AG04450 (cell line): Measurements from ENCODE around the gene TMEM218. TPM values are rescaled to one million over a fixed set of nuclear protein-coding genes. Genes with fewer than 3 reads are reported as not detected.
A peak's percentile ranks its signal among the peaks of the same experiment; 100 is the strongest.

Experiments used
- CTCF ChIA-PET: fragments of 300-600, 350-600 bp; formaldehyde crosslinking; extraction: SDS; loops from one replicate; lab custom pipeline; 2022; ENCODE audit warnings: antibody characterized with exemption, inconsistent platforms; lab: Charles Lee
- POLR2A ChIA-PET: fragments of 350-600 bp; formaldehyde crosslinking; extraction: SDS; loops from one replicate; lab custom pipeline; 2021; ENCODE audit warnings: antibody characterized with exemption, inconsistent platforms; lab: Yijun Ruan, JAX
- DNase-seq: peaks from one replicate; pipeline ENCODE4 v3.0.0-alpha.2; 2011; ENCODE audit warnings: low read depth, low spot score
- H3K27ac ChIP-seq: one replicate; pipeline ENCODE4 v1.5.1; 2012; ENCODE audit warnings: low read depth, low read length, control low read depth
- H3K27me3 ChIP-seq: one replicate; pipeline ENCODE4 v1.6.0; 2012; ENCODE audit warnings: low read length; ENCODE audit not compliant: control insufficient read depth, insufficient read depth
- H3K4me3 ChIP-seq: 2 replicates; pipeline ENCODE4 v1.5.1; 2011; ENCODE audit warnings: mild to moderate bottlenecking, low read depth, low read length, control low read depth
- H3K9me3 ChIP-seq: 2 replicates; pipeline ENCODE4 v1.5.1; 2012; ENCODE audit warnings: low read length; ENCODE audit not compliant: control insufficient read depth, insufficient read depth
- CTCF ChIP-seq: IDR thresholded peaks from 2 replicates; pipeline ENCODE4 v1.5.1; 2011; ENCODE audit warnings: low read depth, low read length, control low read depth, inconsistent platforms
- polyA plus RNA-seq: library from polyadenylated mRNA; depleted of rRNA; stranded (reverse); fragments of >200 nt; gene quantifications from 2 replicates; pipeline ENCODE4 v1.2.3, GENCODE V29; 2011

TMEM218 gene
- polyA plus RNA-seq, 1 experiment, result 29.9 TPM

- Histone ChIP-seq H3K27me3 (no peaks in the 10 kb centered on the region), H3K27ac (no peak overlapping the region), H3K4me3 (no peak overlapping the region), H3K9me3 (no peaks in the 10 kb centered on the region; the same call in 1 of the 2 replicates)
- ChIA-PET POLR2A (no interaction called here), CTCF (interaction anchor here (0.9 to 2.5 kb wide), 3 partner anchors 58 to 345 kb away, joined by 3 to 9 read pairs (median 9); no protein-coding TSS in a partner anchor)
- no peak for DNase-seq
- TF ChIP-seq CTCF, result no peak
Measured at GRCh38 chr11:125084057-125084416, 27.4 kb downstream of the TMEM218 start.

- no peak for TF ChIP-seq CTCF
- Histone ChIP-seq H3K9me3 (no peaks in the 10 kb centered on the region; the same call in 1 of the 2 replicates), H3K27me3 (no peaks in the 10 kb centered on the region), H3K4me3 (no peak overlapping the region), H3K27ac (peak overlapping the region; percentile 65)
- ChIA-PET CTCF (interaction anchor here (0.7 to 2.7 kb wide), 7 partner anchors 8 to 485 kb away, joined by 3 to 24 read pairs (median 8); no protein-coding TSS in a partner anchor), POLR2A (interaction anchor here (0.5 kb wide), 1 partner anchor 295 kb away, joined by 6 read pairs; no protein-coding TSS in a partner anchor)
- DNase-seq, result no peak
Measured at GRCh38 chr11:125083312-125084056, 27.9 kb downstream of the TMEM218 start.

GRCh38 chr11:125082611-125083311 is 28.7 kb downstream of the TMEM218 start:
- POLR2A ChIA-PET, result interaction anchor here (0.5 kb wide), 1 partner anchor 296 kb away, joined by 6 read pairs; no protein-coding TSS in a partner anchor
- Histone ChIP-seq H3K9me3 (no peaks in the 10 kb centered on the region; the same call in 1 of the 2 replicates), H3K4me3 (no peak overlapping the region), H3K27ac (peak overlapping the region; percentile 65), H3K27me3 (no peaks in the 10 kb centered on the region)
- DNase-seq, result no peak
- CTCF ChIA-PET, result interaction anchor here (0.7 to 2.7 kb wide), 7 partner anchors 9 to 486 kb away, joined by 3 to 24 read pairs (median 8); no protein-coding TSS in a partner anchor
- no peak for TF ChIP-seq CTCF

GRCh38 chr11:125082040-125082439 is 29.4 kb downstream of the TMEM218 start:
- CTCF ChIA-PET, result interaction anchor here (0.9 to 2.7 kb wide), 5 partner anchors 9 to 323 kb away, joined by 6 to 24 read pairs (median 8); no protein-coding TSS in a partner anchor
- TF ChIP-seq CTCF, result no peak
- Histone ChIP-seq H3K27ac (no peak overlapping the region), H3K27me3 (no peaks in the 10 kb centered on the region), H3K9me3 (no peaks in the 10 kb centered on the region; the same call in 1 of the 2 replicates), H3K4me3 (no peak overlapping the region)
- DNase-seq, result no peak
- POLR2A ChIA-PET, result no interaction called here
